Epithelial cell of esophagus (primary cell): Measurements from ENCODE around the gene CAGE1.

ENCODE experiments used
- DNase-seq: peaks from one replicate; pipeline ENCODE4 v3.0.0; 2010; ENCODE audit warnings: low read depth
- H3K4me3 ChIP-seq: 2 replicates; pipeline ENCODE4 v1.5.1; 2011; ENCODE audit warnings: mild to moderate bottlenecking, low read length, control low read depth
- CTCF ChIP-seq: IDR thresholded peaks from 2 replicates; pipeline ENCODE4 v1.5.1; 2011; ENCODE audit warnings: low read depth, mild to moderate bottlenecking, low read length, control low read depth, inconsistent platforms; ENCODE audit not compliant: insufficient read depth; ENCODE audit errors: missing control alignments

Gene CAGE1

GRCh38 chr6:7391151-7391550 is 1.6 kb upstream of the CAGE1 start:
- peak; percentile 46 for DNase-seq
- no peak for TF ChIP-seq CTCF
- peak overlapping the region; percentile 81 for H3K4me3 ChIP-seq

- TF ChIP-seq CTCF = peak; percentile 9
- DNase-seq = no peak
- peak overlapping the region; percentile 81 for H3K4me3 ChIP-seq
Measured at GRCh38 chr6:7390226-7390878, 810 bp upstream of the CAGE1 start.

GRCh38 chr6:7389162-7389450 is 436 bp downstream of the CAGE1 start:
- peak; percentile 89 for DNase-seq
- H3K4me3 ChIP-seq = peak overlapping the region; percentile 81
- no peak for TF ChIP-seq CTCF

GRCh38 chr6:7381092-7381491 is 8.4 kb downstream of the CAGE1 start:
- no peak overlapping the region for H3K4me3 ChIP-seq
- DNase-seq = no peak
- TF ChIP-seq CTCF = no peak

GRCh38 chr6:7378740-7379139 is 10.8 kb downstream of the CAGE1 start:
- DNase-seq = no peak
- no peak overlapping the region for H3K4me3 ChIP-seq
- no peak for TF ChIP-seq CTCF

- TF ChIP-seq CTCF = no peak
- DNase-seq = no peak
Measured at GRCh38 chr6:7377961-7378360, 11.6 kb downstream of the CAGE1 start.

GRCh38 chr6:7373739-7374138 is 15.8 kb downstream of the CAGE1 start:
- no peak overlapping the region for H3K4me3 ChIP-seq
- peak; percentile 39 for DNase-seq
- no peak for TF ChIP-seq CTCF

More at GRCh38 chr6:7377961-7378360, 11.6 kb downstream of the CAGE1 start:
- H3K4me3 ChIP-seq = no peak overlapping the region
